Fibroblast of peridontal ligament (primary cell): ENCODE data around the gene DHRS12.
"Not testable (repeated sequence)": the region's sequence is repeated elsewhere in the genome, so short reads cannot be mapped to it uniquely, and the experiment has no call there.

Source experiments
- DNase-seq: peaks from one replicate; pipeline ENCODE4 v3.0.0-alpha.2; 2010; ENCODE audit errors: extremely low read depth

The DHRS12 gene

DNA sequence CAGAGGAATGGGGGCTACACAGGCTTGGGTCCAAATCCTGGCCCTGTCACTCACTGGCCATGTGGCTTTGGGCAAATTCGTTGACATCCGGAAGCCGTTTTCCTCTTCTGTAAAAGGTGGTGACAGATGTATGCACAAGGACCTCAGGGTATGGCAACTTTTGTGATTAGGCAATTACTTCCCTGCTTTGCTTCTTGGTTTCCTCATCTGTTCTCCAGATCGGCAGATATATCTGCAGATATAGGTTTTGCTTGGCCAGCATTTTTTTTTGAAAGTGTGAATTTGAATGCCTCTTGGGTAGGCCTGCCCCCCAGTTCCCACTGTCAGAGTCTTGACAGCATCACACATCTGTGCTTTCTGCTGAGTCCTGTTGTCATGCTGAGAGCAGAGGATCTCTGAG is 23.3 kb upstream of the DHRS12 start:
- DNase-seq = no peak

- no peak for DNase-seq
Measured at GRCh38 chr13:51826606-51827005, 22.6 kb upstream of the DHRS12 start.

GRCh38 chr13:51825681-51826254 is 21.8 kb upstream of the DHRS12 start:
- DNase-seq = no peak

DNA sequence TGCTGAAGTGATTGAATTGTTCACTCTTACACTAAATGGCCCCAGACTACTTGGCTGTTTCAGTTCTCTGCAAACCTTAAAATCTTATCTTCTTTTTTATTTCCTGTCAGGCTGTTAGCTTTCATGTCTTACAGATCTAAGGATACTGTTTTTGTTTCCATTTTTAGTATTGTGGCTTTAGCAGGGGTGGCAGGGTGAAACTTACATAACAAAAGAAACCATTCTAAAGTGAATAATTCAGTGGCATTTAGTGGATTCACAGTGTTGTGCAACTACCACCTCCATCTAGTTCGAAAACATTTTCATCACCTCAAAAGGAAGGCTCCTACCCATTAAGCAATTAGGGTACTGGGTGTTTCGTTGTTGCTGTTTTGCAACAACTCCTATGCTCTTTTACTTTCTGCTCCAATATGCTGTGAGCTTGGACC is 21.2 kb upstream of the DHRS12 start:
- no peak for DNase-seq

DNA sequence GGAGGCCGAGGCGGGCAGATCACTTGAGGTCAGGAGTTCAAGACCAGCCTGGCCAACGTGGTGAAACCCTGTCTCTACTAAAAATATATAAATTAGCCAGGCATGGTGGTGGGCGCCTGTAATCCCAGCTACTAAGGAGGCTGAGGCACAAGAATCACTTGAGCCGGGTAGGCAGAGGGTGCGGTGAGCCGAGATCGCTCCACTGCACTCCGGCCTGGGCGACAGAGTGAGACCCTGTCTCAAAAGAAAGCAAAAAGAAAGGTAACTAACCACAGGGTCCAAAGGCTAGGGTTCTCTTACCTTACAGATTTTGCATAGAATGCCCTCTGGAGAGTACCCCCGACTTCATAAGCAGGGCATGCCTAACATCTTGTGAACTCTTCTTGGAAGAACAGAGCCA is 20.7 kb upstream of the DHRS12 start:
- not testable (repeated sequence) for DNase-seq

DNA sequence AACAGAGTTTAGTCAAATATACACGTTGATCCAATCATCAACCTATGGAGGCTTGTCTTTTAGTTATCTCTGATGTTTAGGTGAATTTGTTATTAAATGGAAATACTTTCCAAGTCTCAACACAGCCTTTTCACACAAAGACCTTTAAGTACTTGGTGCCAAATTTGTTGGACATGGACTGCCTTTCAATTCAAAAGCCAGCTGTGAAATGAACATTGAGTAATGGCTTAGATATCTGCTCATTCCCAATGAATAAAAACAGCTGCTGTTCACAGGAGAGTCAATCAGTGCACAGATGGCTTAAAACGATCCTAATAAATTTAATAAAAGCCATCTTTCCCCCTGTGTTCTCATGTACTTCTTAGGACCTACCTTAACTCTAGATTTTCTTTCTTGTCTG is 19.9 kb upstream of the DHRS12 start:
- no peak for DNase-seq

DNA sequence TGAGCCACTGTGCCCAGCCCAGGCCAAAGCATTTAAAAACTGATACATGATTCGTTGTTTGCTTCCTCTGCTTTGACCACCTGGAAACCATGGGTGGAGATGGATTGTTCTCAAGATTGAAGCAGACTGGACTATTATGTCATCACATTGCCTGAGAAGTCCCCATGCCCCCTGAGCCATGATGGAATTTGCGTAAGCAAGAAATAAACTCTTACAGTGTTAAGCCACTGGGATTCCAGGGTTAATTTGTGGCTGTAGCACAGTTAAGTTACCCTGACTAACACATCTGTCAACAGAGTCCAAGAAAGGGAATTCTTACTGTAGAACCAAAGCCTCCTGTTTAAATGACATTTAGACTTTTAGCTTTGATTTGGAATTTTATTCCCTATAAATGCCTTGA is 19.4 kb upstream of the DHRS12 start:
- DNase-seq = no peak

DNA sequence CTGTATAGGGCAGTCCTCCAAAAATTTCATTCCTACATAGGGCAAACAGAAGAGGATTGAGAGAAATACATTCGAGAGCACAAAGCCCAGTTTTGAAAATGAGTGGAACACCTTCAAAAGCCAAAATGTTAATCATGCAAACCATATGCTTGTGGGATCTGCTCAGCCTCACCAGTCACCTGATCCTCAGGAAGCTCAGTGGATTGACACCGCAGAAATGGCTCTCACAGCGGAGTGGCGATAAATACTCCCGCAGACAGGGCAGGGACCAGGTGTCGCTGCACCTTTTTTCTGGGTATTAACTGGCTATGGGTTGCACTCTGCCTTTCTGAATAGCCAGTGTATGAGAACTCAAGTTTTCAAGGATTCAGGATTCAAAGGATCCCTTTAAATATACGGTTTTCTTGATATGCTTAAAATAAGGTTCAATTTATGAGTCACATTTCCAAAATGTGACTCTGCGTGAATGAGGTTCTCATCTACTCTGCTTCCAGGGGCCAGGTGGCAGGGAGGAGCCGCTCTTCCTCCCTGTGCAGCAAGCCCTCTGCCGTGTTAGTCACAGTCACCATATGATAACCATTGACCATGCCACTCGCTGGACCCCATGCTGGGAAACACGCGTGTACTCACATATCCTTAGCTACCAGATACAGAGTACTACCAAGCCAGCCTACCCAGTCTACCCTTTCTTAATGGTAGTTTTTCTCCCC is 18.3 kb upstream of the DHRS12 start:
- no peak for DNase-seq

GRCh38 chr13:51821606-51822005 is 17.6 kb upstream of the DHRS12 start:
- DNase-seq = no peak

- no peak for DNase-seq
Measured at GRCh38 chr13:51820016-51820597, 16.1 kb upstream of the DHRS12 start.

GRCh38 chr13:51819544-51819943 is 15.6 kb upstream of the DHRS12 start:
- no peak for DNase-seq

DNA sequence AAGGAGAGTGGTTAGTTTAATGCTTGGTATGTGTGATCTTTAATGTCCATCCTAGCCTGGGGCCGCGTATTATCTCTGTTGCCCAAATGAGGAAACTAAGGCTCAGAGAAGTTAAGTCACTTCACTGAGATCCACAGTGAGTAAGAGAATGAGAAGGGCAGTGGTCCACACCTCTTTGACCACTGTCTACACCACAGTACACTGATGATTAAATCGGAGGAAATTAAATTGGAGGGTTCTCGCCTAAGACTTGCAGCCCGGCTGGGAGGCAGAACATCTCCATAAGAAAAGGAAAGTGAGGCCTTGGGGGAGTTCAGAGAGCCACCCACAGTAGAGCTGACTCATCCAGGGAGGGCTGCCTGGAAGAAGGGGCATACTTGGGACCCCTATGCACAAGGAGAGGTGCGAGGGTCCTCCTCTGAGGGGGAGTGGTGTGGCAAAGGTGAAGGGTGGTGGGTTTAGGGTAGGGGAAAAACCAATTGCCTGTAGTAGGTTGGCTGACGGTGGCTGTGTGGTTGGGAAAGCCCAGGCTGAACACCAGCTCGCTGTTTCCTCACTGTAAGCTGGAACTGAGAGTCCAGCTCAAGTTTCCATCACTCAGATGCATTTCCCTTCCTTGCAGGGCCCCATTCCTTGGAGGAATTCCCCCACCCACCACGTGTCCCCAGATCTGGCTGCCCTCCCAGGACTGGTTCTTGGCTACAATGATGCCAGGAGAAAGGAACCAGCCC is 15.0 kb upstream of the DHRS12 start:
- DNase-seq = peak; percentile 49

GRCh38 chr13:51818276-51818675 is 14.3 kb upstream of the DHRS12 start:
- DNase-seq = no peak

DNA sequence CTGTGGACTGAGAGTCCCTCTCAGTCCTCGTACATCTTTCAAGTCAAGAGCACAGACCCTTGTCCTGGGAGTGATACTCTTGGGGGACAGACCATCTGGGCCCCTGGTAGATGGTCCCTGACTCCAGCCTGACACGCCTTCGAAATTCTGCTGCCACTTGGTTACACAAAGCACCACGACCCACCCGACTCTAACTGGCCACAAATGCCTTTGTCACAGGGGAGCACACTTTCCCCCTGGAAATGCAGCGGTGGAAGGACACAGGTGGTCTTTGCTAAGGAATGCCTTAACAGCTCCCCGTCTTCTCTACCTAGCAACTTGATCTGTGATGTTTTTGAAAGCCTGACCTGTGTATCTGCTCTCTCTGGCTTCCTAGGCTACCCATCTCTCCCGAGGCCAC is 13.8 kb upstream of the DHRS12 start:
- no peak for DNase-seq

- no peak for DNase-seq
Measured at GRCh38 chr13:51816604-51817249, 12.8 kb upstream of the DHRS12 start.

DNA sequence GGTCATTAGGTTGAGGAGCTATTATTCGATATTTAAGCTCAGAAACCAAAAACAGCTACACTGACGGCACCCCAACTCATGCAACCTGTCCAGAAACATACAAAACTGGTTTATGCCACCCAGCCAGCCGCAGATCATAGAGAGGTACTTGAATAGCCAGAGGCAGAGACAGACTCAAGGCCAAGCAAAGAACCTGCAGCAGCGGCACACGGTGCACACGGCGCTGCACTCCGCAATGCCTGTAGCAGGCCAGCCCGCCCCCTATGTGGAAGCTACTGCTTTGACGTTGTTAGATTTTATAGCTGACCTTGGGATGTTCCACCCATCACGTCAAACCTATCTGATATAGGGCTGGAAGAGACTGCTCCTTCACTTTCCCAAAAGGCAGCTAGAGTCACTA is 11.9 kb upstream of the DHRS12 start:
- DNase-seq = no peak

GRCh38 chr13:51814825-51815650 is 11.1 kb upstream of the DHRS12 start:
- DNase-seq = peak; percentile 54

GRCh38 chr13:51814071-51814470 is 10.1 kb upstream of the DHRS12 start:
- no peak for DNase-seq

DNA sequence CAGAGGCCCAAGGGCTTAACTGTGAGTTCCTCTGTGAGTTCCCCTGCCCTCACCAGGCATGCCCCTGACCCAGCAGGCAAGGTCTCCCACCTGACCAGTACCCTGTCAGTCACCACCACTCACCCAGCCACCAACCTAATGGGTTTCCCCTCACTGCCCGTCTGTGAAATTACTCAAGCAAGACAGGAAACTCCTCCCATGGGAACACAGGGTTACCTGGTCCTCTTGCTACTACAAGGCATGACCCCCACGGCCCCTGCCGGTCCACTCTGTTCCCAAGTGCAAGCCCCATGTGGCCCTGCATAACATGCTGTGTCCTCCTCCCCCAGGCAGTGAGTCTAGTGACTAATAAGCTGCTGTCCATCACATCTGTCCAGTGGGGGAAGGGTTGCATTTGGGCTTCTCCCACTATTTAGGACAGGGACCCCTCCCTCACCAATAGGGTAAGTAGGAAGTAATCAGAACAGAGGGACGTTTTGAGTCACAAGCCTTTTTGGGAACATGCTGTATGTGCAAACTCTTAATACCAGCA is 8.0 kb upstream of the DHRS12 start:
- DNase-seq = no peak

DNA sequence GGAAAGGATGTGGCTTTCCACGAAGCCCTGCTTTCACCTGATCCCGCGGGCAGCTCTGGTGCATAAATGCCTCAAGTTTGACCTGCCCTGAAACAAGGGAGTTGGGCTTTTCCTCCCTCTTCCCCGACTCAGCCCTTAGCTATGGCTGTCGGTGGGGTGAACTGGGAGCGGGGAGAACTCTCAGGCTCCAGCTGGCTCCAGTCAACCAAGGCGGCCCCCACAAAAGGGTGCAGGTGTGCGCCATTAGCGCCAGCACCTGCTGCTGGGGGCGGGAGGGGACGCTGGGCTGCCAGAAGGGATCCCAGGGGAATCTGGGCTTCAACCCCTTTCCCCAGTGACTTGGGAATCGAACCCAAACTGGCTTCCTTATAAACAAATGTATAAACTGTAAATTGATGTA is 7.1 kb upstream of the DHRS12 start:
- no peak for DNase-seq

DNA sequence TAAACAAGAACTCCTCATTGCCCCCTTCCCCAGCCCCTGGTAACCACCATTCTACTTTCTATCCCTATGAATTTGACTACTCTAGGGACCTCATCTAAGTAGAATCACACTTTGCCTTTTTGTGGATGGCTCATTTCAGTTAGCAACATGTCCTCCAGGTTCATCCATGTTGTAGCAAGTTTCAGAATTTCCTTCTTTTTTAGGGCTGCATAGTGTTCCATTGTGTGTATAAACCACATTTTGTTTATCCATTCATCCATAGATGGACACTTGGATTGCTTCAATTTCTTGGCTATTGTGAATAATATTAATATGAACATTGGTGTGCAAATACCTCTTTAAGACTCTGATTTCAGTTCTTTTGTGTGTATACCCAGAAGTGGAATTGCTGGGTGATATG is 4.8 kb upstream of the DHRS12 start:
- DNase-seq = no peak
